Kidney capillary endothelial cell (primary cell): ENCODE measurements around the gene P4HB.
"Not testable (repeated sequence)": the region's sequence is repeated elsewhere in the genome, so short reads cannot be mapped to it uniquely, and the experiment has no call there.

Experiments
- DNase-seq: peaks from one replicate; pipeline ENCODE4 v3.0.0-alpha.2; 2018; ENCODE audit warnings: low spot score

The P4HB gene

GRCh38 chr17:81845881-81846742 lies 14.2 kb downstream of the P4HB start:
- DNase-seq = no peak

DNA sequence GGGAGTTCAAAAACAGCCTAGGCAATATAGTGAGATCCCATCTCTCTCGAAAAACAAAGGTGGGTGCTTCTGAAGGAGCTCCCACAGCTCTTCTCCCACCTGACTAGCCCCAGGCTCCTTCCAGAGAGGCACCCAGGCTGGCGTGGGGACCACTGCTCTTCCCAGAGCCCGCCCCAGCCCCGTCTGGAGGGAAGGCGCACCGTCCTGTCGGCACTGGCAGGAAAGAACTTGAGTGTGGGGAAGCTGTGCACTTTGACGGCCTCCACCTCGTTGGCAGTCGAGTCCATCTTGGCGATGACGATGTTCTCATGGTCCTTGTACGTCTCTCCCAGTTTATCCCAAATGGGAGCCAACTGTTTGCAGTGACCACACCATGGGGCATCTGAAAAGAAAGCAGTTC lies 15.0 kb downstream of the P4HB start:
- DNase-seq = no peak

DNA sequence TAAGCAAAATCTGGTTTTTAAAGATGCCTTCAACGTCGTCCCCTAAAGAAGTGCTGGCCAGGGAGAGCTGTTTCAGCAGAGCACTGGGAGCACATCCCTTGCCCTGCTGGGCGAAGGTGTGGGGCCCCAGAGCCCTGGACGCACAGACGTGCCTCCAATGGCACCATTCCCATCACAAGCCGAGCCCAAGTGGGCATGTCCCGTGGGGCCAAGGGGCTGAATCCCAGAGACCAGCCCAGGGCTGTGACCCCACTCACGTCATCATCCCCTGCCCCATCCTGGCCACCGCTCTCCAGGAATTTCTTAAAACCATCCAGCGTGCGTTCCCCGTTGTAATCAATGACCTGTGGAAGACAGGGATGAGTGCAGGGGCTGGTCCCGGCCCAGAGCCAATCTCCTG lies 15.4 kb downstream of the P4HB start:
- no peak for DNase-seq

DNA sequence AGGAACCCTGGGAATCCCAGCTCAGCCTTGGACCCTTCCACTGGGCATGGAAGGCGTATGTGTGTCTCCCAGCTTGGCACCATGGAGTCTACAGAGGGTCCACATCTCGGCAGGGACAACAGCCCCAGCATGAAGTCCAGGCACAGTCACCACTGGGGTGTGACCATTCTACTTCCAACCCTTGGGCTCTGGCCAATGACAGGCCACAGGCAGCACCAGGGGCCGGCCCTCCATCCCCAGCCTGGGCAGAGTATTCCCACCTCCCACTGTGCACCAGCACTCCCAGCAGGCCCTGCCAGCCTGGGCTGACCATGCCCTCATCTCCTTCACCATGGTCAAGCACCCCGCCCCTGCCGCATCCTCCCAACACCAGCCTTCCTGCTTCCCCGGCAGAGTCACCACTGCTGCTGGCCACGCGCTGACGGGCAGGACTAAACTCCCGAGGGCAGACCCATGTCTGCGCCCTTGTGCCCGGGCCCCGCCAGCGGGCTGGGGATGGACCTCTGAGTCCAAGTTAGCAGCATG lies 15.9 kb downstream of the P4HB start:
- no peak for DNase-seq

DNA sequence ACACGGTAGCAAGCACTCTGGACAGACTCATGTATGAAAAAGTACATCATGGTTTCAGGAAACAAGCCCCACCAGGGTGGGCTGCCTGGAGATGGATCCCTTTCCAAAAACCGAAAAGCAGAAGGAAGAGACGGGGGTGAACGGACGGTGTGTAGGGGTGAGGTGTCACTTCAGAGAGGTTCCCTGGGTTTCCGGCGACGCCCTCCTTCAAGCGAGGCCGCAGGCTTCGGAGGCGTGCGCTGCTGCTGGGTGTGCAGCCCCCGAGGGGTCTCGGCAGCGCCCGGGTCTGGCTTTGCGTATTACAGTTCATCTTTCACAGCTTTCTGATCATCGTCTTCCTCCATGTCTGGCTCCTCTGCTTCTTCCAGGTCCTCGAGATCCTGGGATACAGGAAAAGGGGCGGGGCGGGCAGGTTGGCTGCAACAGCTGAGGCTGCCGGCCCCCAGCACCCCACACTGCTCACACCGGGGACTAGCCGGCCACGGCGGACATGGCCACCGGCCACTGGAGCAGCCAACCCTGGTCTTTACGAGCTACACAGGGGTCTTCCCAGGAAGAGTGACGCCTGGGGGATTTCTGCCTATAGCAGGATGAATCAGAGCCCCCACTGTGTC lies 16.5 kb downstream of the P4HB start:
- DNase-seq = no peak

DNA sequence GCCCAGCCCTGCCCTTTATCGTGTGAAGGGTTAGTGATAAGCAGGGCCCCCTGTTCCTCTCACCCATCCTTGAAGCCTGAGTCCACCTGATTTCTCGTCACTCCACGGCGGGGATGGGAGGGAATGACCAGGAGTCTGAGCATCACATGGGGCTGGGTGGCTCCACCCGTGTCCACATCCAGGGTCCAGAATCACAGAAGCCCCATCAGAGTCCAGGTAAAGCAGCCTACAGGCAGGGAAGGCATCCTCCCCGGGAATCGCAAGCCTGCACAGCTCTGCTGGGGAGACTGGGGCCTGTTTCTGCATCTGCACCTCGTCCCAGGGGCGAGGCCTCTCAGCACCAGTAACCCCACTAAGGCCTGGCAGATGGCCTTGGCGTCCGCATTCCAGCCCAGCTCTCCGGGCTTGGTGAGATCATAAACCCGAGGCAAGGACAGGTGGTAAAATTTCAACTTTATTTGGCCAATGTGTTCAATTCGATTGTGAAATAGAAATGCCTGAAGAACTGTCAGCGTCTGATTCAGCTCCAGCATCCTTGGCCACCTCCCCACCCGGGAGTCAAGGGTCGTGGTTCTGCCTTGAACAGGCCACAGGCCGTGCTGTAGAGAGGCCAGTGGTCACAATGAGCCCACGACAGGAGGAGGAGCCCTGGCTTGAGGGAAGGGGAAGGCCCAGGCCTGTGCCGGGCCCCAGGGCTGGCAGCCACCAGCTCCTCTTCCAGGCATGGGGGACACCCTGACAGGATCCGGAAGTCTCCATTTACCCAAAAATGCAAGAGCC lies 17.4 kb downstream of the P4HB start:
- DNase-seq = no peak

GRCh38 chr17:81842378-81842724 lies 18.0 kb downstream of the P4HB start:
- no peak for DNase-seq

- no peak for DNase-seq
Observed at GRCh38 chr17:81841866-81842265, 18.5 kb downstream of the P4HB start.

- no peak for DNase-seq
Observed at GRCh38 chr17:81840826-81841778, 19.2 kb downstream of the P4HB start.

DNA sequence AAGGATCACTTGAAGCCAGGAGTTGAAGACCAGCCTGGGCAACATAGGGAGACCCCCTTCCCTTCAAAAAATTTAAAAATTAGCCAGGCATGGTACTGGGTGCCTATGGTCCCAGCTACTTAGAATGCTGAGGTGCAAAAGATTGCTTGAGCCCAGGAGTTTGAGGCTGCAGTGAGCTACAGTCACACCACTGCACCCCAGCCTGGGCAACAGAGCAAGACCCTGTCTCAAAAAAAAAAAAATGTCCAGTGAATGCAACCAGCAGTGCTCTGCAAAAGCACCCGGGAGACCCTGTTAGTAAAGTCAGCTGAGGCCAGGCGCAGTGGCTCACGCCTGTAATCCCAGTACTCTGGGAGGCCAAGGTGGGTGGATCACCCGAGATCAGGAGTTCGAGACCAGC lies 20.3 kb downstream of the P4HB start:
- DNase-seq = not testable (repeated sequence)

DNA sequence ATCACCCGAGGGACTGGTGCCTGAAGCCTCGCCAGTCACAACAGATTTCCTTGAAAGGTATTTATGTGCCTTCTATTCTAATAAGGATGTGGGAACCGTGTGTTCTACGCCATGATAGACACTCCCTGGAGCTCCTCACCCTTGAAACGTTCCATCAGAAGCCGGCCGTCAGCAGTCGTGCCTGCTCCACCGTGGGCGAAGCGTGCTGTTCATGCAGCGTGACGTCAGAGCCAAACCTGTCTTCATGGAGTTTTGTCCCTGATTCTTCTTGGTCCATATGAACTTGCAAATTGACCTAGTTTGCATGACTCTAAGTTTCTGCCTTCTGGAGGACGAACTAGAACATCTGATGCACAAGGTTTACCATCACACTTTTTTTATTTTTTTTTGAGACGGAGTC lies 21.0 kb downstream of the P4HB start:
- no peak for DNase-seq

- DNase-seq = no peak
Observed at GRCh38 chr17:81838753-81839255, 21.5 kb downstream of the P4HB start.

- DNase-seq = no peak
Observed at GRCh38 chr17:81837641-81838040, 22.7 kb downstream of the P4HB start.

- DNase-seq = no peak
Observed at GRCh38 chr17:81834831-81835267, 25.5 kb downstream of the P4HB start, which contains the start of gene PPP1R27. Gene PPP1R27 (minus strand): TSS chr17:81835050. CDS start chr17:81834953, 97 bp downstream.

GRCh38 chr17:81833921-81834830 lies 26.2 kb downstream of the P4HB start:
- DNase-seq = no peak

GRCh38 chr17:81833160-81833920 lies 27.0 kb downstream of the P4HB start, which contains the start of gene MCRIP1:
Gene MCRIP1 (minus strand): TSS chr17:81833291. CDS start chr17:81824506, 8,785 bp downstream.
- peak; percentile 85 for DNase-seq

- peak; percentile 5 for DNase-seq
Observed at GRCh38 chr17:81832608-81833159, 27.7 kb downstream of the P4HB start.

- peak; percentile 16 for DNase-seq
Observed at GRCh38 chr17:81831957-81832607, 28.3 kb downstream of the P4HB start.
